Measurements from ENCODE around the gene MRPL42. TPM values are rescaled to one million over a fixed set of nuclear protein-coding genes. Genes with fewer than 3 reads are reported as not detected.

The MRPL42 gene
- total RNA-seq, 4 donors from 2014 or later, result 15.6 to 66.4 (median 27.2) TPM

GRCh38 chr12:93460902-93461301 is 6.4 kb upstream of the MRPL42 start:
- no peak for TF ChIP-seq CTCF (IDR thresholded peaks at IDR 0.05; ENCODE audit: low read depth)

GRCh38 chr12:93461503-93461902 is 5.8 kb upstream of the MRPL42 start:
- TF ChIP-seq CTCF (IDR thresholded peaks at IDR 0.05; ENCODE audit: low read depth), result no peak

DNA sequence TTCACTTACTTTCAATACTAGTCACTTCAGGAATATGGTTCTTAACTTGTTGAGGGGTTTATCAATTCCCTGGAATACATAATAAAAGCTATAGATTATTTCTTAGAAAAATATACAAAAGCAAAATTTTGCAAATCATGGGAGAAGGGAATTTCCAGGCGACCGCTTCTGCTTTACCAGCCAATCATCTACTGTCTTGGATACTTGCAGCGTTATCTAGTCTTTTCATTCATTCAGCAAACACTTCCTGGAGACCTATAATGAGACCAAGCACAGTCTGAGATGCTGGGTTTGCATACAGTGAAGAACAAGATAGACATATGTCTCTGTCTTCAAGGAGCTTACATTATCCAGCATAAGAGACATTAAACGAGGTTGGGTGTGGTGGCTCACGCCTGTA is 1.5 kb upstream of the MRPL42 start:
- TF ChIP-seq CTCF (IDR thresholded peaks at IDR 0.05; ENCODE audit: low read depth), result no peak

GRCh38 chr12:93466625-93467350 is 526 bp upstream of the MRPL42 start:
- no peak for TF ChIP-seq CTCF (IDR thresholded peaks at IDR 0.05; ENCODE audit: low read depth)

- TF ChIP-seq CTCF (IDR thresholded peaks at IDR 0.05; ENCODE audit: low read depth), result no peak
These were observed 676 bp downstream of the MRPL42 start for GRCh38 chr12:93468008-93468371.

GRCh38 chr12:93469386-93469785 is 2.1 kb downstream of the MRPL42 start:
- TF ChIP-seq CTCF (IDR thresholded peaks at IDR 0.05; ENCODE audit: low read depth), result no peak

DNA sequence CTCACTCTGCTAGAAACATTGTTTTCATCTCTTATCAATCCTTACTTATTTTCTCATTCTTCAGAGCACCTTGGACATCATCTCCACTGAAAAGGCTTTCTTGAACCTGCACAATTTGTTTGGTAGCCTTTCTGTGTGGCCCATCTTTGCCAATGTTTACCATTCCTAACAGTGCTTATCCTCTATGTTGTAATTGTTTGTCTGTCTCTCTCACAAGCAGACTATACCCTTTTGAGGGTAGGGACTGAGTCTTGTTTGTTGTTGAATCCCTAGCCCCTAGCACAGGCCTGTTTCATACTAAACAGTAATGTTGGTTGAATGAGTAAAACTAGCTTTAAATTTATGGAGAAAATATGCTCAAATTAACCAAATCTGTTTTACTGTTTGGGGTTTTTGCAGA is 9.2 kb downstream of the MRPL42 start:
- no peak for TF ChIP-seq CTCF (IDR thresholded peaks at IDR 0.05; ENCODE audit: low read depth)
